DOHH2 (cell line): Measurements from ENCODE around the gene SLC6A16.

Source experiments
- CTCF ChIP-seq: fragments of 200-600 bp; sonication (generic); IDR thresholded peaks from one replicate; pipeline ENCODE4 v1.5.1; 2014; ENCODE audit warnings: antibody characterized with exemption, mild to moderate bottlenecking, low read depth, low read length; ENCODE audit not compliant: poor library complexity, severe bottlenecking
- EZH2phosphoT487 ChIP-seq: fragments of 200-600 bp; sonication (generic); IDR thresholded peaks from 2 replicates; pipeline ENCODE4 v1.6.1; 2017; ENCODE audit warnings: borderline replicate concordance, mild to moderate bottlenecking, antibody characterized with exemption, low read length, moderate library complexity, mixed read lengths

- no peak for TF ChIP-seq CTCF
- TF ChIP-seq EZH2phosphoT487 = no peak
Observed at GRCh38 chr19:49247676-49248075, 77.3 kb downstream of the SLC6A16 start.
